GM19324 (cell line): ENCODE results near the gene SEMA3A.
"Not testable (repeated sequence)": the region's sequence is repeated elsewhere in the genome, so short reads cannot be mapped to it uniquely, and the experiment has no call there.

Experiments
- ATAC-seq: cut with Tn5 transposase; IDR thresholded peaks from one replicate; pipeline ENCODE4 v1.9.1; 2021; ENCODE audit warnings: mild to moderate bottlenecking, moderate library complexity; ENCODE audit not compliant: unreplicated experiment, low FRiP score

Gene SEMA3A

GRCh38 chr7:84159435-84159834, 35.2 kb downstream of the SEMA3A start:
- no peak for ATAC-seq

GRCh38 chr7:84157171-84157570, 37.4 kb downstream of the SEMA3A start:
- no peak for ATAC-seq

- ATAC-seq = no peak
Observed at GRCh38 chr7:84154991-84155781, 39.4 kb downstream of the SEMA3A start.

- no peak for ATAC-seq
Observed at GRCh38 chr7:84152995-84153394, 41.6 kb downstream of the SEMA3A start.

- not testable (repeated sequence) for ATAC-seq
Observed at GRCh38 chr7:84150370-84150769, 44.2 kb downstream of the SEMA3A start.

- no peak for ATAC-seq
Observed at GRCh38 chr7:84149573-84149972, 45.0 kb downstream of the SEMA3A start.

GRCh38 chr7:84145892-84146291, 48.7 kb downstream of the SEMA3A start:
- no peak for ATAC-seq

- ATAC-seq = no peak
Observed at GRCh38 chr7:84144935-84145334, 49.7 kb downstream of the SEMA3A start.

- ATAC-seq = no peak
Observed at GRCh38 chr7:84144480-84144879, 50.1 kb downstream of the SEMA3A start.

GRCh38 chr7:84142726-84143125, 51.9 kb downstream of the SEMA3A start:
- no peak for ATAC-seq

GRCh38 chr7:84139986-84140729, 54.4 kb downstream of the SEMA3A start:
- no peak for ATAC-seq

- ATAC-seq = no peak
Observed at GRCh38 chr7:84138411-84138810, 56.2 kb downstream of the SEMA3A start.

GRCh38 chr7:84137812-84138211, 56.8 kb downstream of the SEMA3A start:
- ATAC-seq = no peak

- ATAC-seq = no peak
Observed at GRCh38 chr7:84136809-84137208, 57.8 kb downstream of the SEMA3A start.

- no peak for ATAC-seq
Observed at GRCh38 chr7:84136336-84136735, 58.3 kb downstream of the SEMA3A start.

- no peak for ATAC-seq
Observed at GRCh38 chr7:84134169-84134568, 60.4 kb downstream of the SEMA3A start.

- ATAC-seq = no peak
Observed at GRCh38 chr7:84125654-84126053, 68.9 kb downstream of the SEMA3A start.

GRCh38 chr7:84123965-84124547, 70.5 kb downstream of the SEMA3A start:
- ATAC-seq = no peak

GRCh38 chr7:84122582-84123360, 71.8 kb downstream of the SEMA3A start:
- no peak for ATAC-seq

- no peak for ATAC-seq
Observed at GRCh38 chr7:84117304-84117703, 77.3 kb downstream of the SEMA3A start.
